GM10248 (cell line): ENCODE data around the gene SAMD14.

Experiments
- CTCF ChIA-PET: fragments of 300-600 bp; sonication (Branson Sonifier 250); formaldehyde crosslinking; extraction: SDS; loops from one replicate; lab custom pipeline; 2021; ENCODE audit warnings: antibody characterized with exemption; lab: Yijun Ruan, JAX
- POLR2A ChIA-PET: fragments of 350-650 bp; sonication (Branson Sonifier 250); formaldehyde crosslinking; extraction: SDS; loops from one replicate; lab custom pipeline; 2020; ENCODE audit warnings: antibody characterized with exemption; lab: Yijun Ruan, JAX
- DNase-seq: peaks from one replicate; pipeline ENCODE4 v3.0.0; 2012; ENCODE audit errors: extremely low spot score
- CTCF ChIP-seq: IDR thresholded peaks from 2 replicates; pipeline ENCODE4 v1.5.1; 2012; ENCODE audit warnings: mild to moderate bottlenecking, low read depth; ENCODE audit errors: extremely low read depth, missing control alignments, control extremely low read depth

The SAMD14 gene

GRCh38 chr17:50174444-50174843, 44.5 kb upstream of the SAMD14 start:
- CTCF ChIA-PET: interaction anchor here (0.7 to 3.0 kb wide), 7 partner anchors 9 to 123 kb away, joined by 3 to 17 read pairs (median 4); partner anchors contain the start of genes COL1A1 and SGCA
- POLR2A ChIA-PET: no interaction called here

GRCh38 chr17:50173335-50173941, 43.5 kb upstream of the SAMD14 start:
- ChIA-PET POLR2A (no interaction called here), CTCF (interaction anchor here (0.7 to 3.0 kb wide), 8 partner anchors 8 to 124 kb away, joined by 3 to 17 read pairs (median 4); partner anchors contain the start of genes COL1A1 and SGCA)
- DNase-seq: no peak
- TF ChIP-seq CTCF: no peak

More at GRCh38 chr17:50174444-50174843, 44.5 kb upstream of the SAMD14 start:
- TF ChIP-seq CTCF: no peak
- DNase-seq: no peak

GRCh38 chr17:50172936-50173334, 43.0 kb upstream of the SAMD14 start:
- DNase-seq: no peak
- ChIA-PET POLR2A (no interaction called here), CTCF (interaction anchor here (0.7 to 4.2 kb wide), 8 partner anchors 12 to 101 kb away, joined by 3 to 30 read pairs (median 4); partner anchors contain the start of gene TMEM92)
- no peak for TF ChIP-seq CTCF

- TF ChIP-seq CTCF: no peak
- POLR2A ChIA-PET: no interaction called here
- CTCF ChIA-PET: interaction anchor here (0.7 to 4.6 kb wide), 9 partner anchors 11 to 123 kb away, joined by 3 to 58 read pairs (median 4); partner anchors contain the start of gene TMEM92
- DNase-seq: no peak
Observed at GRCh38 chr17:50172130-50172529, 42.2 kb upstream of the SAMD14 start.

DNA sequence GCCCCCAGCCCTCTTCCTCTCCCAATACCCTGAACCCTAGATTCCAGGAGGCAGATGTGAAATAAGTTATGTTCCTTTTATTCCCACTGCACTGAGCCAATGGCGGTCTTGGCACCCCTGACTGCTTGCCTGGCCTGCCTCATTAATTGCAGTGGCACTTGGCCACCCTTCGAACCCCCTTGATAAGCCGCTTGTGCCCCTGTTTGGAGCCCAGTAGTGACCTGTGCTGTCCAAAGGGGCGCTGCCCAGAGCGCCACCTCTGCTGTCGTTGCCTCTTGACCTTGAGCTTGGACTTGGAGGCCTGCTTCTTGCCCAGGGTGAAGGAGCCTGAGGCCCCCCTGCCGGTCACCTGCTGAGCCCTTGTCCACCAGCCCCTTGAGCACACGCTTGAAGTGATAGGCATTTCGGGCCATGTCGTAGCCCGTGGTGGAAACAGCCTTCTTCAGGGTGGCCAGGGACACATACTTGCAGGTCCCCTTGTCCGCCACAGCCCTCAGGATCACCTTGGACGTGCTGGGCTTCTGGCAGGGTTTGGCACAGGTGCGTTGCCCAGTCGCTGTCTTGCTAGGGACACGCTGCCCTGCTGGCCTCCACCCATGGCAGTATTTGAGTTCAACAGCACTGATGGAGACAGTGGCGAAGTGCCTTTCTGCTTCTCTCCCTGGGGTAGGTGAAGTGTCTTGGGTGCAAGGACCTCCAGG, 41.6 kb upstream of the SAMD14 start:
- TF ChIP-seq CTCF: no peak
- POLR2A ChIA-PET: no interaction called here

GRCh38 chr17:50170662-50171370, 40.9 kb upstream of the SAMD14 start:
- ChIA-PET POLR2A (no interaction called here), CTCF (interaction anchor here (0.9 to 6.4 kb wide), 19 partner anchors 7 to 192 kb away, joined by 3 to 107 read pairs (median 16); partner anchors contain the start of genes COL1A1, PPP1R9B and TMEM92)
- TF ChIP-seq CTCF: no peak
- peak; percentile 73 for DNase-seq

More for the DNA sequence above, 41.6 kb upstream of the SAMD14 start:
- no peak for DNase-seq
- CTCF ChIA-PET: interaction anchor here (0.8 to 4.6 kb wide), 9 partner anchors 10 to 123 kb away, joined by 3 to 58 read pairs (median 5); partner anchors contain the start of genes COL1A1 and TMEM92
